Caco-2 (cell line): ENCODE measurements around the gene TRAK1. TPM values are rescaled to one million over a fixed set of nuclear protein-coding genes. Genes with fewer than 3 reads are reported as not detected.

ENCODE experiments used
- BruUV-seq: library from RNA; stranded (reverse); fragments of 400-500 nt; replicated peaks from 2 replicates; lab custom pipeline; 2021; lab: Mats Ljungman, UMichigan
- CTCF ChIA-PET: fragments of 300-600 bp; sonication (Branson Sonifier 250); formaldehyde crosslinking; loops from one replicate; lab custom pipeline; 2022; ENCODE audit warnings: antibody characterized with exemption; lab: Charles Lee
- POLR2A ChIA-PET: fragments of 300-600 bp; sonication (Branson Sonifier 250); formaldehyde crosslinking; loops from one replicate; lab custom pipeline; 2022; ENCODE audit warnings: antibody characterized with exemption; lab: Charles Lee
- DNase-seq, 2 experiments: peaks; one replicate each; pipeline versions ENCODE4 v3.0.0 to v3.0.0-alpha.2; 2020 to 2022
- H3K27me3 ChIP-seq: replicated peaks from 2 replicates; pipeline ENCODE4 v1.6.0; 2011; ENCODE audit warnings: low read length; ENCODE audit not compliant: control insufficient read depth, insufficient read depth
- H3K36me3 ChIP-seq: 2 replicates; pipeline ENCODE4 v1.5.1; 2011; ENCODE audit warnings: low read length; ENCODE audit not compliant: control insufficient read depth, insufficient read depth
- H3K4me1 ChIP-seq: fragments of 250-450 bp; sonication (Bioruptor Pico); 2 replicates; pipeline ENCODE4 v1.5.1; 2020; ENCODE audit warnings: mild to moderate bottlenecking
- H3K4me3 ChIP-seq: 2 replicates; pipeline ENCODE4 v1.5.1; 2011; ENCODE audit warnings: low read depth, mild to moderate bottlenecking, control low read depth, low read length
- H3K9me3 ChIP-seq: fragments of 250-450 bp; sonication (Bioruptor Pico); 2 replicates; pipeline ENCODE4 v1.5.1; 2020; ENCODE audit warnings: mild to moderate bottlenecking, moderate library complexity
- H3K27ac Mint-ChIP-seq: one replicate; pipeline ENCODE4 v1.8.0; 2022; ENCODE audit warnings: mixed read lengths; ENCODE audit not compliant: unreplicated experiment
- H3K27me3 Mint-ChIP-seq: one replicate; pipeline ENCODE4 v1.8.0; 2022; ENCODE audit warnings: mixed read lengths; ENCODE audit not compliant: insufficient read depth, unreplicated experiment
- H3K36me3 Mint-ChIP-seq: one replicate; pipeline ENCODE4 v1.8.0; 2022; ENCODE audit warnings: mild to moderate bottlenecking, mixed read lengths; ENCODE audit not compliant: insufficient read depth, unreplicated experiment
- H3K4me1 Mint-ChIP-seq: one replicate; pipeline ENCODE4 v1.8.0; 2022; ENCODE audit warnings: low read depth, mixed read lengths; ENCODE audit not compliant: unreplicated experiment
- H3K4me3 Mint-ChIP-seq: one replicate; pipeline ENCODE4 v1.8.0; 2022; ENCODE audit warnings: mild to moderate bottlenecking, moderate library complexity, mixed read lengths; ENCODE audit not compliant: unreplicated experiment
- H3K9me3 Mint-ChIP-seq: one replicate; pipeline ENCODE4 v1.8.0; 2022; ENCODE audit warnings: mixed read lengths; ENCODE audit not compliant: unreplicated experiment
- CTCF ChIP-seq, 2 experiments: fragments of 200-600 bp in 1 of 2; IDR thresholded peaks; 1 replicate in 1 of 2; 2 replicates in 1 of 2; pipeline versions ENCODE4 v1.5.1 to v1.8.0; 2011 to 2022; ENCODE audit warnings: antibody characterized with exemption in 1 of 2, control low read depth in 1 of 2, inconsistent platforms in 1 of 2, low read depth in 1 of 2, low read length in 1 of 2, mild to moderate bottlenecking in 1 of 2, moderate library complexity in 1 of 2; ENCODE audit not compliant: insufficient read depth in 1 of 2, severe bottlenecking in 1 of 2, unreplicated experiment in 1 of 2
- intact Hi-C: fragments of 100-400 bp; cut with micrococcal nuclease; formaldehyde crosslinking; loops from one replicate; pipeline ENCODE4 v1.10.0; 2022; ENCODE audit not compliant: unreplicated experiment
- total RNA-seq: library from RNA; stranded (reverse); gene quantifications from 2 replicates; pipeline ENCODE4 v1.2.3, GENCODE V29; 2022

TRAK1 gene
- total RNA-seq, 1 experiment from 2014 or later = 33.3 TPM

DNA sequence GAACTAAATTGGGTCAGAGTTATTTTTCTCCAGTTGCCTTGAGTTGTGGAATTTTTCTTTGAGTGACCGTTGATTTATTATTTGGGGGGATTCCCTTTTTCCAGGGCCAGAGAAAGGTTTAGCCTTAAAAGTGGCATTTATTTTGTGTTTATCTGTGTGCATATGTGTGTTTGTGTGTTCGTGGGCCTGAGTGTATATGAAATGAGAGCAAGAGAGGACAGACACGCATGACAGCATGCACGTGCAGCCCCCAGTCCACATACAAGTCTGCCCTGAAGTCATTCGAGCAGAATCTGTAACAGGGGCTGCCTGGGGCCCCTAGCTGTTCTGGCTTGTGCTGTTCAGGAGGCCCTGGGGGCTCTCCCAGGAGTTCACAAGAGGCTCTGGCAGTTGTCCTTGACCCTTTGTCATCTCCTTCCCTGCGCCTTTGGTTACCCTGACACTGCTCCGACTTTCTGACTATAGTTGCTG, 18.3 kb upstream of the TRAK1 start:
- Histone ChIP-seq H3K27me3 (no peaks in the 10 kb centered on the region), H3K9me3 (no peaks in the 10 kb centered on the region), H3K36me3 (no peaks in the 10 kb centered on the region), H3K4me3 (no peak overlapping the region), H3K4me1 (no peaks in the 10 kb centered on the region)
- ChIA-PET CTCF (interaction anchor here (0.5 to 0.6 kb wide), 2 partner anchors 20 to 429 kb away, joined by 3 to 7 read pairs; partner anchors contain the start of gene VIPR1), POLR2A (no interaction called here)
- Mint-ChIP-seq H3K27ac (no peak overlapping the region), H3K9me3 (peaks cover 7% of the 10 kb centered on the region), H3K4me1 (no peaks in the 10 kb centered on the region), H3K27me3 (no peaks in the 10 kb centered on the region), H3K4me3 (no peak overlapping the region), H3K36me3 (no peaks in the 10 kb centered on the region)
- DNase-seq = no peak
- intact Hi-C loops = no loop called here
- TF ChIP-seq CTCF (IDR thresholded peaks at IDR 0.05; ENCODE audit: insufficient read depth in 1 of 2, low read depth in 1 of 2, low read length in 1 of 2, severe bottlenecking in 1 of 2, unreplicated experiment in 1 of 2) = no peak
- BruUV-seq = no TSS peak

DNA sequence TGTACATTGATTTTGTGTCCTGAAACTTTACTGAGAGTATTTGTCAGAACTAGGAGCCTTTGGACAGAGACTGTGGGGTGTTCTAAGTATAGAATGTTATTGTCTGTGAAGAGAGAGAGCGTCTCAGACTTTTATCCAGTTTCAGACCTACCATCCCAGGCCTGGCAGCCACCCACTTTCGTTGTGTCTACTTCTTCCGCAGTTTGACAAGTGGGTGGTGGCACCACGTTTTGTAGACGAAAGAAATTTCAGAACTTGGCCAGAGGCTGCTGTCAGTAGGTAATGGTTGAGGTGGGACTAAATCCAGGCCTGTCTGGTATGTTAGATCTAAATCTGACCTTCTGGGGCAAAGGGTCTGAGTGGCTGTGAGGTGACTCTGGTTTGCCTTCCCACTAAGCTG, 13.4 kb upstream of the TRAK1 start:
- no peak overlapping the region for H3K27ac Mint-ChIP-seq
- intact Hi-C loops = no loop called here
- Histone ChIP-seq H3K4me1 (peaks cover 16% of the 10 kb centered on the region), H3K27me3 (no peaks in the 10 kb centered on the region), H3K4me3 (no peak overlapping the region), H3K9me3 (no peaks in the 10 kb centered on the region), H3K36me3 (no peaks in the 10 kb centered on the region)
- CTCF ChIA-PET = no interaction called here
- peaks cover 15% of the 10 kb centered on the region for H3K9me3 Mint-ChIP-seq
- H3K4me1 Mint-ChIP-seq = peaks cover 13% of the 10 kb centered on the region
- no peaks in the 10 kb centered on the region for H3K27me3 Mint-ChIP-seq
- no peak overlapping the region for H3K4me3 Mint-ChIP-seq
- BruUV-seq = no TSS peak
- H3K36me3 Mint-ChIP-seq = no peaks in the 10 kb centered on the region
- POLR2A ChIA-PET = no interaction called here
- TF ChIP-seq CTCF (IDR thresholded peaks at IDR 0.05; ENCODE audit: insufficient read depth in 1 of 2, low read depth in 1 of 2, low read length in 1 of 2, severe bottlenecking in 1 of 2, unreplicated experiment in 1 of 2) = no peak
- DNase-seq = no peak

DNA sequence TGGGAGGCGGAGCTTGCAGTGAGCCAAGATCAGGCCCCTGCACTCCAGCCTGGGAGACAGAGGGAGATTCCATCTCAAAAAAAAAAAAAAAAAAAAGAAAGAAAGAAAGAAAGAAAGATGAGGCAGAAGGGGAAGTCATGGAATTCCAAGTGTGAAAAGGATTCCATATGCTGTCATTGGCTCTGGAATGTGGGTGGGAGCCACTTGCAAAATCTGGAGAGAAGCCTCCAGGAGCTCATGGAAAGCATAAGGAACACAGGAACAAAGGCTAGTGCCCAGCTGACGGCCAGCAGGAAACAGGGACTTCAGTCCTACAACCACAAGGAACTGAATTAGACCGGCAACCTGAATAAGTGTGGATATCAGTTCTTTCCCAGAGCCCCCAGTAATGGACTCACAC, 12.5 kb upstream of the TRAK1 start:
- peaks cover 15% of the 10 kb centered on the region for H3K9me3 Mint-ChIP-seq
- no peak for TF ChIP-seq CTCF (IDR thresholded peaks at IDR 0.05; ENCODE audit: insufficient read depth in 1 of 2, low read depth in 1 of 2, low read length in 1 of 2, severe bottlenecking in 1 of 2, unreplicated experiment in 1 of 2)
- CTCF ChIA-PET = interaction anchor here (1.2 kb wide), 1 partner anchor 79 kb away, joined by 3 read pairs; no protein-coding TSS in a partner anchor

More for the DNA sequence above, 12.5 kb upstream of the TRAK1 start:
- Histone ChIP-seq H3K27me3 (no peaks in the 10 kb centered on the region), H3K4me3 (no peak overlapping the region), H3K36me3 (no peaks in the 10 kb centered on the region), H3K9me3 (no peaks in the 10 kb centered on the region), H3K4me1 (peaks cover 16% of the 10 kb centered on the region)
- Mint-ChIP-seq H3K36me3 (no peaks in the 10 kb centered on the region), H3K4me3 (no peak overlapping the region), H3K4me1 (peaks cover 13% of the 10 kb centered on the region), H3K27me3 (no peaks in the 10 kb centered on the region), H3K27ac (no peak overlapping the region)
- intact Hi-C loops = no loop called here
- POLR2A ChIA-PET = no interaction called here
- BruUV-seq = no TSS peak
- DNase-seq = no peak
